ENCODE results near the gene GUCA2A. TPM values are rescaled to one million over a fixed set of nuclear protein-coding genes. Genes with fewer than 3 reads are reported as not detected.
A peak's percentile ranks its signal among the peaks of the same experiment; 100 is the strongest.
"Not testable (repeated sequence)": the region's sequence is repeated elsewhere in the genome, so short reads cannot be mapped to it uniquely, and the experiment has no call there.

GUCA2A gene, protein sequence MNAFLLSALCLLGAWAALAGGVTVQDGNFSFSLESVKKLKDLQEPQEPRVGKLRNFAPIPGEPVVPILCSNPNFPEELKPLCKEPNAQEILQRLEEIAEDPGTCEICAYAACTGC
- not detected in 2 replicates for total RNA-seq (ENCODE audit: low replicate concordance)

DNA sequence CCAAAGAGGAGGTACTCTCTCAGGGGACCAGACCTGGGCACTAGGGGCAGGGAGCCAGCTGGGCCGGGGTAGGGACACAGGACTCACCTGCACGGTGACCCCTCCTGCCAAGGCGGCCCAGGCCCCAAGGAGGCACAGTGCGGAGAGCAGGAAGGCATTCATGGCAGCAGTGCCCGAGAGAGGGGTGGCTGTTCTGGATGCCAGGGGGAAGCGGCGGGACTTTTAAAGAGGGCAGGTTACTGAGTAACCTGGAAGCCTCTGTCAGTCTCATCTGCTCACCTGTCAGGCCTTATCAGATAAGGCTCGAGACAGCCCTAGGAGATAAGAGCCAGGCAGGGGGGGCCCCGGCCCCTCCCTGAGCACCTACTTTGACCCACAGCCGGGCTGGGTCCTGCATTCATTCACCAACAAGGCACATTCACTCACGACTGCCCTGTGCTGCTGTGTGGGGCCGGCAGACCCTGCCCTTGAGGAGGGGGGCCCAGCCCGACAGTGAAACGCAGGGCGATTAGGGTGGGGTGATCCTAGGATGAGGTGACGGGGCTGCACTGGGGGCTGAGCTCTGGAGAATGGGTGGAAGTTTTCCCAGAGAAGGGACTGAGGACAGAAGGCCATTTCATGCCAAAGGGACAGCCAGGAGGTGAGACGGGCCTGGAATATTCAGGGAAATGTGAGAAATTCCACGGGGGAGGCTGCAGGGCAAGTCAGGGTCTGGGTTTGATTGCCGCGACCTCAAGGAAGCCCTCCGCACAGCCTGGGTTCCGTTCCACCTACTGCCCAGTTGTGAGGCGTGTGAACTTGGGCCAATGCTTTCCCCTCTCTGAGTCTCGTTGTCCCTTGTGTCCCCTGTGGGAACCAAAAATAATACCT is at the start of gene GUCA2A:
Gene GUCA2A, minus strand, starts transcription at position 195 of the 870 bp plus-strand sequence. Its CDS starts 33 bp downstream, at position 162.
- TF ChIP-seq, protein P1, sequence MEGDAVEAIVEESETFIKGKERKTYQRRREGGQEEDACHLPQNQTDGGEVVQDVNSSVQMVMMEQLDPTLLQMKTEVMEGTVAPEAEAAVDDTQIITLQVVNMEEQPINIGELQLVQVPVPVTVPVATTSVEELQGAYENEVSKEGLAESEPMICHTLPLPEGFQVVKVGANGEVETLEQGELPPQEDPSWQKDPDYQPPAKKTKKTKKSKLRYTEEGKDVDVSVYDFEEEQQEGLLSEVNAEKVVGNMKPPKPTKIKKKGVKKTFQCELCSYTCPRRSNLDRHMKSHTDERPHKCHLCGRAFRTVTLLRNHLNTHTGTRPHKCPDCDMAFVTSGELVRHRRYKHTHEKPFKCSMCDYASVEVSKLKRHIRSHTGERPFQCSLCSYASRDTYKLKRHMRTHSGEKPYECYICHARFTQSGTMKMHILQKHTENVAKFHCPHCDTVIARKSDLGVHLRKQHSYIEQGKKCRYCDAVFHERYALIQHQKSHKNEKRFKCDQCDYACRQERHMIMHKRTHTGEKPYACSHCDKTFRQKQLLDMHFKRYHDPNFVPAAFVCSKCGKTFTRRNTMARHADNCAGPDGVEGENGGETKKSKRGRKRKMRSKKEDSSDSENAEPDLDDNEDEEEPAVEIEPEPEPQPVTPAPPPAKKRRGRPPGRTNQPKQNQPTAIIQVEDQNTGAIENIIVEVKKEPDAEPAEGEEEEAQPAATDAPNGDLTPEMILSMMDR (IDR thresholded peaks at IDR 0.05; ENCODE audit: insufficient read depth, low read length), result no peak
- H3K4me3 ChIP-seq (ENCODE audit: low read depth, low read length), result no peak within 1 kb of the TSS
- DNase-seq (ENCODE audit: low read depth), result no peak

DNA sequence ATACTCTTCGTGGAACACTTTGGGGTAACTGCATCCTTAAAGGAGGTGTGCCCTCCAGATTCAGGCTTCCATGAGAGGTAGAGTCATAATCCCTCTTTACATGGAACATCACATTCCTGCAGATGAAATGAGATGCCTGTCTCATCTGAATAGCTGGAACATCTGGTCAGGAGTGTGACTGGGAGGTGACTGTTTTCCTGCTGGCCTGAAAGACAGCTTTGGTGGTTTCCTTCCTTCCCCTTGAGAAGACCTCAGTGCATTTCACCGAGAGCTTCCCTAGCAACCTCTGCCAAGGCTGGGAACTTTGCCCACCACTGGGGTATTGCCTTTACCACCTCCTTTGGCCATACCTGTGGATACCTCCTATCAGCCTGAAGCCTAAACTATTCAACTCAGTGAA is 46.7 kb upstream of the GUCA2A start:
- no peak overlapping the region for H3K4me3 ChIP-seq (ENCODE audit: low read depth, low read length)
- TF ChIP-seq, protein P1 (IDR thresholded peaks at IDR 0.05; ENCODE audit: insufficient read depth, low read length), result no peak
- DNase-seq (ENCODE audit: low read depth), result peak; percentile 7

DNA sequence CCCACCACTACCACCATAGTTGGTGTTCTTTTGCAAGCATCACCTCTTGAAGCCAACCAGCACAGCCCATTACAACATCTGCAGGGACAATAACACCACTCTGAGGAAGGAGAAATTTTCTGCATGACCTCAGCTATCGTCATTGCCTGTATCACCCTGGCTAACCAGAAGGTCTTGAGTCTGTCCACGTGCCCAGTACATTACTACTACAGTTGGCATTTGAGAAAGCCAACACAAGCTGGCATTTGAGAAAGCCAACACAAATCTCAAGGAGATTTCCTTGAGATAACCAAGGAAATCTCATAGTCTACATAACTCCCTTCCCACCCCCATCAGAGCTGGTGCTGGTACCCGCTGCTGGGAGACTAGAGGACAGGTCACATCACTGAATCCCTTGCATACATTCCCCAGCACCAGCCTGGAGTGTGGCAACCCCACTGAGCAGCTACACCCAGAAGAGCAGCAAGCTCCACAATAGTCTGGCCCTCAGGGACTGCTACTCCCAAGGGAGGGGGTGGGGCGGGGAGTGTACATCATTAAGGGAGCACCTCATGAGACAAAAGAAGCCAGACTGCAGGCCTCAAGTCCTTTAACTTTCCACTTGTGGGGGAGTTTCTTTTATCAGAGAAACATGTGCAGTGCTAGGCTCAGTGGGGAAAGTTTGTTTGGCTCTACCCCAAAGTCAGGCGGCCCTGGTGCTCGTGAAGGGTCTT is 46.0 kb upstream of the GUCA2A start:
- TF ChIP-seq, protein P1 (IDR thresholded peaks at IDR 0.05; ENCODE audit: insufficient read depth, low read length), result no peak
- DNase-seq (ENCODE audit: low read depth), result peak; percentile 57
- H3K4me3 ChIP-seq (ENCODE audit: low read depth, low read length), result no peak overlapping the region

DNA sequence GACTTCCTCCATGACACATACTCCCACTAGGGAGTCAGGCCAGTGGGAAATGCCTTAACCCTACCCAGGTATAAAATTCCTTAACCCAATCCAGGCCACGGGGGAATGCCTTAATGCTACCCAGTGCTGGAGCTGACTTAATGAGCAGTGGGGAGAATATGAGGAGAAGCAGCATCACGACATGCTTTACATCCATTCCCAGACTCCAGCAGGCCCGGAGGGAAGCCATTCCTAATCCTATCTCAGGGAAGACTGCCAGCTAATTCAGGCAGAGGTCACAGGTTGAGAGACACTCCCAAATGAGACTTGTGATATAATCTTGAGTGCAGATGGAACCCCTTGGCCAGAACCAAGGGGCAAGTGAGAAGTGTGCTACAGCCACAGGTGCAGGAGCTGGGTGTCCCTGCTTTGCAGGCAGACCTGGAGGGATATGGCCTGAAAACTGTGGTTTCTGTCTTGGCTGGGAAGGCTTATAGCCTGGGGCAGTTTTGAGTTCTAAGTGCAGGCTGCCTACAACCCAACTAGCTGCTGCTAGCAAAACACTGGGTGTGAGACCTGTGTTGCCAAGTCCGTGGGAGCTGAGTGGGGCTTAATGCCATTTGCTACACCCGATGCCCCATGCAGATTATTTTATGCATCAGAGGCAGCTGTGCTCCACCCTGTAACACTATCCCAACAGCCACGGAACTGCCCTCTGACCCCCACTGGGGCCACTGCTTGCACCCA is 45.1 kb upstream of the GUCA2A start:
- H3K4me3 ChIP-seq (ENCODE audit: low read depth, low read length), result no peak overlapping the region
- TF ChIP-seq, protein P1 (IDR thresholded peaks at IDR 0.05; ENCODE audit: insufficient read depth, low read length), result no peak
- DNase-seq (ENCODE audit: low read depth), result peak; percentile 15

DNA sequence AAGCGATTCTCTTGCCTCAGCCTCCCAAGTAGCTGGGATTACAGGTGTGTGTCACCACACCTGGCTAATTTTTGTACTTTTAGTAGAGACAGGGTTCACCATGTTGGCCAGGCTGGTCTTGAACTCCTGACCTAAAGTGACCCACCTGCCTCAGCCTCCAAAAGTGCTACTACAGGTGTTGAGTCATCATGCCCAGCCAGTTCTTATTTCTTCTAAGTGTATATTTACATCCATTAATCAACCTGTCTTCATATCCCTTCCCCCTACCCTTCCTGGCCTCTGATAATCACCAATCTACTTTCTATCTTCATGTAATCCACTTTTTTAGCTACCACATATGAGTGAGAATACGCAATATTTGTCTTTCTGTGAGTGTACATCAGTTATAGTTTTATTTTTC is 42.4 kb upstream of the GUCA2A start:
- H3K4me3 ChIP-seq (ENCODE audit: low read depth, low read length); DNase-seq (ENCODE audit: low read depth): not testable (repeated sequence)

DNA sequence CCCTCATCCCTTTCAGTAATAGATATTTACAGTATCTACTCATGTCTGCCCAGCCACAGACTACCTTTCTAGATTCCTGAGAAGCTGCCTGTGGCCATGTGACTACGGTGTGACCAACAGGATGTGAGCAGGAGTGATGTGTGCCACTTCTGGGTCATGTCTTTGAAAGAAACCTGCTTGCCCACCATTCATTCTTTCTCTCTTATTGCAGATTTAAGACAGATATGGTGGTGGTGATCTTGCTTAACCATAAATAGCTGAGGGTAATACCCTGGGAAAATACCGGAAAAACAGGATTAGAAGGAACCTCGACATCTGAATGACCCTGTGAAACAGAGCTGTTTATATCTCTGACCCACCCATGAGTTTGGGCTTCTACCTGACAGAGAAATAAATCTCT is 41.6 kb upstream of the GUCA2A start:
- TF ChIP-seq, protein P1 (IDR thresholded peaks at IDR 0.05; ENCODE audit: insufficient read depth, low read length), result no peak
- DNase-seq (ENCODE audit: low read depth), result no peak
- H3K4me3 ChIP-seq (ENCODE audit: low read depth, low read length), result no peak overlapping the region
